ENCODE measurements around the gene GLIS1.

Gene GLIS1

GRCh38 chr1:53501065-53502005, 237.6 kb downstream of the GLIS1 start:
- DNase-seq = no peak

- no peak for DNase-seq
Measured at GRCh38 chr1:53500204-53501064, 238.5 kb downstream of the GLIS1 start.

- no peak for DNase-seq
Measured at GRCh38 chr1:53499257-53500203, 239.4 kb downstream of the GLIS1 start.

- no peak for DNase-seq
Measured at GRCh38 chr1:53498555-53499131, 240.3 kb downstream of the GLIS1 start.

- DNase-seq = no peak
Measured at GRCh38 chr1:53495633-53496345, 243.2 kb downstream of the GLIS1 start.

- no peak for DNase-seq
Measured at GRCh38 chr1:53490351-53490750, 248.6 kb downstream of the GLIS1 start.

- no peak for DNase-seq
Measured at GRCh38 chr1:53486395-53487026, 252.5 kb downstream of the GLIS1 start.

- DNase-seq = peak; percentile 79
Measured at GRCh38 chr1:53485478-53486394, 253.2 kb downstream of the GLIS1 start.

- DNase-seq = no peak
Measured at GRCh38 chr1:53484705-53485477, 254.1 kb downstream of the GLIS1 start.

GRCh38 chr1:53483656-53484055, 255.3 kb downstream of the GLIS1 start:
- DNase-seq = no peak

- no peak for DNase-seq
Measured at GRCh38 chr1:53483170-53483569, 255.8 kb downstream of the GLIS1 start.

- no peak for DNase-seq
Measured at GRCh38 chr1:53482441-53483153, 256.4 kb downstream of the GLIS1 start.

- DNase-seq = no peak
Measured at GRCh38 chr1:53481456-53481855, 257.5 kb downstream of the GLIS1 start.

GRCh38 chr1:53480678-53481077, 258.3 kb downstream of the GLIS1 start:
- DNase-seq = no peak

GRCh38 chr1:53478502-53478818, 260.5 kb downstream of the GLIS1 start:
- DNase-seq = no peak

- no peak for DNase-seq
Measured at GRCh38 chr1:53477651-53478501, 261.1 kb downstream of the GLIS1 start.

GRCh38 chr1:53476579-53476978, 262.4 kb downstream of the GLIS1 start:
- DNase-seq = no peak

GRCh38 chr1:53475664-53476063, 263.3 kb downstream of the GLIS1 start:
- no peak for DNase-seq
